KG1 (cell line): ENCODE data around the gene APH1B.

ENCODE experiments used
- DNase-seq: peaks from one replicate; lab custom pipeline; 2025; lab: John Stamatoyannopoulos, UW

APH1B gene

GRCh38 chr15:63252292-63252691, 25.1 kb upstream of the APH1B start:
- DNase-seq: no peak

GRCh38 chr15:63254991-63255390, 22.4 kb upstream of the APH1B start:
- no peak for DNase-seq

- no peak for DNase-seq
Observed at GRCh38 chr15:63255489-63255990, 21.9 kb upstream of the APH1B start.

GRCh38 chr15:63256433-63257274, 20.8 kb upstream of the APH1B start:
- no peak for DNase-seq

DNA sequence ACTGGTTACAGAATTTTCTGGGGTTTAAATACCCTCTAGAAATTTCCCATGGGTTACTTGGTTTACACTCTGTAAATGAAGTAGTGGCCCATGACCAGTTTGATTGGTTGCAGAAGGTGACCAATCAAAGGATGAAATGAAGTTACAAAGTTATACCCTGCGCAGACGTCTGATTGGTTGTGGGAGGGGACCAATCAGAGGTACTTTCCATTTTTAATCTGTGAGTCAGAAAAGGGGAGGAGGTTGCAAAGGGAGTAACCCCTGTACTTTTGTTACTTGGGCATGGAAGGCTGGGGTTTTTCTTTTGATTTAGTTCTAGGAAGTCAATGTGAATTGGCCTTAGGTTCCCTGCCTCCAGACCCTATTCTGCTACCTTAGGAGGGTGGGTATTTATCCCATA, 18.7 kb upstream of the APH1B start:
- no peak for DNase-seq

DNA sequence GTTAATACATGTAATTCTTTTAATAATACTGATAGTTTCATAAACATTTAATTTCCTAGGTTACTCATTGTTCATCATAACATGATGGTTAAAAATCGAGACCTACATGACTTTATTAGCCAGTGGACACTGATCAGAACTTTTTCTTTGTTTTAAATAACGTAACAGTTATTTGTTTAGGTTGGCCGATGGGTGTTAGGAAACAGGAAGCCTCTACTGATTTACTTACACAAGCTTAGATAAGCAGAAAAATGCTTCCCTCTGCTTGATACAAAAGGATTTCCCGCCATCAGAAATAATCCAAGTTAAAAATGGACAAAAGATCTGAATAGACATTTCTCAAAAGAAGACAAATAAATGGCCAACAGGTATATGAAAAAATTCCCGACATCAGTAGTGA, 16.6 kb upstream of the APH1B start:
- DNase-seq: no peak

GRCh38 chr15:63261311-63261710, 16.1 kb upstream of the APH1B start:
- DNase-seq: no peak

DNA sequence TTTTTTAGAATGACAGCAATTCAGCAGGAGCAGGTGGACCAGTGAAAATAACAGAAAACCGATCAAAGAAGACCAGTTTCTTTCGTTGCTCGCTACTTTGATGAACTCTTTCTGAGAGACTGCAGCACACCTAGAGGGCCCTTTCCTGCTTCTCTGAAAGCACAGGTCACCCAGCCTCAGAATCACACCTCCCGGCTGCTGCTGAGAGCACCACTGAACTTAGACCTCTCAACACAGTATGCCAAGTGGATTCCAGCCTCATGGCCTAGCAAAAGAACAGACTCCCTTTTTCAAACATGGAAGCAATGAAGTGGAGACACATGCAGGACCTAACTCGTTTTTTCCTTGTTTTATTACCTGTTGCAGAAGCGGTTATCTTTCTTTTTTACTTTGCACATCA, 13.9 kb upstream of the APH1B start:
- DNase-seq: no peak

DNA sequence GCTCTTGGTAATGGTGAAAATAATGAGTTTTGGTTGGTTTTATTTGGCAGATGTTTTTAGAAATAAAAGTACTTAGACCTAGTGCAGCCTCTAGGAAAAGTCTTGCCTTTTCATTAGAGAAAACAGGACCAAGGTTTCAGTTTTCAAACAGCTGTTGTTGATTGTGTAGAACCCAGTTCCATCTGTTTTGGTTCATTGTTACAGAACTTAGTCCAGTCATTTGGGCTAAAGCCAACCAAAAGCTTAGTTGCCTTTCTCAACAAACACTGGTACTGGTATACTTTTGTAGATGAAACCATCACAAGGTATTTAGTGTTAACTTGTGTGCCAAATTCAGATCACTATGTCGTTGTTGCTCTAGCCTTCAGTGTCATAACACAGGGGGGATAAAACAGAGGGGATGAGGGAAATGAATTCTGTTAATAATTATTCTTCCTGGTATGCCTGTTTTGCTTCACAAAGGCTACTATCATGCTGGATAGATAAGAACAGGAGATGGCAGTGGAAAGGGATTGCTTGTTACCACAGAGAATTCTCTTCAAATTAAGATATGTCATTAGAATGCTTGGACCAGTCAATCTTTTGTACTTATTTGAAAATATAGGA, 12.6 kb upstream of the APH1B start:
- no peak for DNase-seq

- no peak for DNase-seq
Observed at GRCh38 chr15:63274427-63274826, 3.0 kb upstream of the APH1B start.

DNA sequence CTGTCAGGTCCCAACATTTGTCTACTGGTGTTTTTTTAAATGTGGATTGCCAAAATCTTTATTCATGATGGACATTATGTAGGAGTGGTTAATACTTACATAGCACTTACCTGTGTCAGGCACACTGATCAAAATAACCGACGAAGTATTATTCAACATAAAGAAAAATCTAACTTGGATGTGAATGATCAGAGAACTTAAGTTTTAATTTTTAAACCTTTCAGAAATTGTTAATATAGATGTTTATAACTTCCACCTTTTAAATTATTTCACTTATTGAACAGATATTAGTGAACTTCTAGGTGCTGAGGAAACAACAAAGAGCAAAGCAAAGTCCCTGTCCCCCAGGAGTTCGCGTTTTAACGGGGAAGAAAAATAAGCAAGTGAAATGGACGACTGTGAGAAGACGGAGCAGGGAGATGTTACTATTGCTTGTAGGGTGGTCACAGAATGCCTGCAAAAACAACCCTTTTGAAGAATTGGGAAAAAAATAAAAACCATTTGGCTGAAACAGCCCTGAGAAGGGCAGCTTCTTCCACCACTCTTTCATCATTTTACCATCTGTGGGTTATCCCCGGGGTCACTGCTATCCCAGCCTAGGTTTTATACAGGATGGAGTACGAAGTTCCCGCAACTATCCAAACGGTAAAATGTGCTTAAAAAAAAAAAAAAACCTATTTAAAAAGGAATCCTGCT, 915 bp upstream of the APH1B start:
- no peak for DNase-seq

DNA sequence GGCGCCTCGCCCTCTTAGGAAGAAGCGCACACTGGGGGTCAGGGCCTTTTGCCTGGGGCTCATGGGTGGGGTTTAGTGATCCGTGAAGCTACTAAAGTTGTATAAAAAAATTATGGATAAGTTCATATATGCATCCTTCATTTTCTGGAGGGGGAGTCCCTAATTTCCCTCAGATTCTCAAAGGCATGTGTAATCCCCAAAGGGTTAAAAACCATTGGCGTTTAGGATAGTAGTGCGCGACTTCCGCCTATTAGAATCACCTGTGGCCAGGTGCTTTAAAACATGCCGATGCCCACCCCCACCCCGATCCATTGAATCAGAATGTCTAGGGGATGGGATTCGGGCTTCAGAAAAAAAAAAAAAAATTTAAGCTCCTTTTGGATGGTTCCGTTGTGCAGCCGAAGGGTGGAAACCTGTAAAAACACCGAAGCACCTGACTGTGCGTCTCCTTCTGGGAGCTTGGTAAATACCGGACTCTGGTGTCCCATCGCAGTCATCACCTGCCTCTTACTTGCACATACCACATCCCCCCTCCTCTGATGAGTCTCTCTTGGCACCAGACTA, 570 bp downstream of the APH1B start:
- DNase-seq: no peak

GRCh38 chr15:63283126-63283525, 5.7 kb downstream of the APH1B start:
- no peak for DNase-seq

- no peak for DNase-seq
Observed at GRCh38 chr15:63284335-63284734, 6.9 kb downstream of the APH1B start.

GRCh38 chr15:63287109-63287508, 9.7 kb downstream of the APH1B start:
- no peak for DNase-seq

DNA sequence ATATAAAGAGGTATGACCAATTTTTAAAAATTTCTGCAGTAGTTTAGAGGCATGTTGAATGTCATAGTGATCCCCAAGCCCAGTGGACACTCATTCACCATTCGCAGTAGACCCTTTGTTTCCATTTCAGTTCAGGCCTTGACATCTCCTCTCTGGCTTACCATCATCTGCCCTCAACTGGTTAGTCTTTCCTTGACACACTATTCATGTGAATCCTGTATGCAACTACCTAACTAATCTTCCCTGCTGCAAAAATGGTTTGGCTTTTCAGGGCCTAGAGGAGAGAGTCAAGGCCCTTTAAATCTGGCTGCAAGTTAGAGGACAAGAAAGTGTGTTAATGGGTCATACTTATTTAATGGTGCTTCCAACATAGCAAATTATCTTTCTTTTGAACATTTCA, 10.9 kb downstream of the APH1B start:
- DNase-seq: no peak

GRCh38 chr15:63288778-63289378, 11.5 kb downstream of the APH1B start:
- peak; percentile 27 for DNase-seq

DNA sequence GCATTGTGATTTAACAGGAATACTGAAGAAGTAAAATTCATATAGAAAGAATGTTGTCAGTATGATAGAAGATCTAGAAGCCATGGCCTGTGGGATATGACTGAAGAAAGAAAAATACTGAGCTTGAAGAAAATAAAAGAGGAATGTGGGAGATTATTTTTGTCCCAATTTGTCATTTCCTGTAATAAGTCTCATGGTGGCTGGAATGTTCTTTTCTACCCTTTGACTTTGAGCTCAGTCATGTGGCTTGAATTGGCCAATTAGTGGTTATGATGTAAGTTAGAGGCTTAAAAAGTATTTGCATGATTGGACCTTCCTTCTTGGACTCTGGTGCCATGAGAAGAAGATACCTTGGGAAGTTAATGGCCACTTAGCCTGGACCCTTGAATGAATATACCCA, 14.1 kb downstream of the APH1B start:
- DNase-seq: no peak

DNA sequence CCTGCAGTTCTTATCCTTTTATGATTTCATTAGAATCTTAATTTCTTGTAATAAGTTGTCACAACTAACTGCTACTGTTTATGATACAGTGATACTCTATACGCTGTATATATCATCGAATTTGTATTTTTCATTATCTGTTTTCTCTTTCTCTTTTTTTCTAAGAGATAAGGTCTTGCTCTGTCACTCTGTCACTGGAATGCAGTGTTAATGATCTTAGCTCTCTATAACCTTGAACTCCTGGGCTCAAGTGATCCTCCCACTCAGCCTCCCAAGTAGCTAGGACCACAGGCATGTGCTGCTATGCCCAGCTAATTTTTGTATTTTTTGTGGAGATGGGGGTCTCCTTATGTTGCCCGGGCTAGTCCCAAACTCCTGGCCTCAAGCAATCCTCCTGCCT, 14.8 kb downstream of the APH1B start:
- DNase-seq: no peak

DNA sequence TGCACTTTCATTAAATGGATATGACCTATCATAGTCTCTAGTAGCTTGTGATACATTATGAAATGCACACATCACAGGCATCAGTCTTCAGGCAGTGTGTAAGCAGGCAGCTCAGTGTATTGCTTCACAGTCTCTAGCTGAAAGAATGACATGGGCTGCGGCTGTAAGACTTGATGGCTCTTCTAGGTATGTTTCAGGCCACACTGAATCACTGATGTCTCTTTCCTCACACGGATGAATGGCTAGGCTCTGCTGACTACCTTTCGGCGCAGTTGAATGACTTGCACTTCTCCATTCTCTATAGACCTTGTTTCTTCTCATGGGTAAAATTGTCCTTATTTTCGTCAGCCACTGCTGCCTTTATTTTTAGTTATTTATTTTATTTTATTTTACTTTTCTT, 15.4 kb downstream of the APH1B start:
- no peak for DNase-seq

GRCh38 chr15:63294359-63294758, 17.0 kb downstream of the APH1B start:
- no peak for DNase-seq

DNA sequence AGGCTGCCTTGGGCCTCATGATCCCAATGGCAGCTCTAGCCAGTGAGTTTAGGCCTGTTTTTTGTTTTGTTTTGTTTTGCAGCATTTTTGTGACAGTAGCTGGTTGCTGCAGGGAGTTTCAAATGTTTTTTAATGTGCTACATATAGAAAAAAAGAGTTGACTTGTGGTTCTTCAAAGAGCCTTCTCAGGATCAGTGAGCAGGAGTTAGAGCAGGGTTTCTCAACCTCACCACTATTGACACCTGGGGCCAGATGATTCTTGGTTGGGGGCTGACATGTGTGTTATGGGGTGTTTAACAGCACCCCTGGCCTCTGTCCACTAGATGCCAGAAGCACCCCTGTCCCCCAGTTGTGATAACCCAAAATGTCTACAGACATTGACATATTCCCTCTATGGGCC, 17.9 kb downstream of the APH1B start:
- no peak for DNase-seq
